Fibroblast of lung (primary cell): ENCODE results near the gene OR6N1. TPM values are rescaled to one million over a fixed set of nuclear protein-coding genes. Genes with fewer than 3 reads are reported as not detected.

Experiments
- DNase-seq, 2 donors: peaks; one replicate each; pipeline versions ENCODE4 v3.0.0 to v3.0.0-alpha.2; 2010; ENCODE audit warnings: low read depth in 2 of 2
- H2AFZ ChIP-seq: 2 replicates; pipeline ENCODE4 v1.5.1; 2012; ENCODE audit warnings: low read length, control low read depth, inconsistent platforms
- H3K27ac ChIP-seq: 2 replicates; pipeline ENCODE4 v1.5.1; 2011; ENCODE audit warnings: low read length, control low read depth; ENCODE audit not compliant: insufficient read depth
- H3K27me3 ChIP-seq: 2 replicates; pipeline ENCODE4 v1.5.1; 2011; ENCODE audit warnings: mild to moderate bottlenecking, low read length; ENCODE audit not compliant: control insufficient read depth, insufficient read depth
- H3K36me3 ChIP-seq: 2 replicates; pipeline ENCODE4 v1.5.1; 2011; ENCODE audit warnings: low read length; ENCODE audit not compliant: control insufficient read depth, insufficient read depth
- H3K4me1 ChIP-seq: 2 replicates; pipeline ENCODE4 v1.5.1; 2011; ENCODE audit warnings: low read length; ENCODE audit not compliant: control insufficient read depth, insufficient read depth; ENCODE audit errors: extremely low read depth
- H3K4me2 ChIP-seq: 2 replicates; pipeline ENCODE4 v1.5.1; 2011; ENCODE audit warnings: low read length, control low read depth; ENCODE audit not compliant: insufficient read depth; ENCODE audit errors: extremely low read depth
- H3K4me3 ChIP-seq, 4 experiments: fragments of 200-600 bp in 1 of 4; sonication (generic) in 1 of 4; replicated peaks in 1 of 4; 2 replicates each; pipeline ENCODE4 v1.5.1; 2011 to 2016; ENCODE audit warnings: low read length in 4 of 4, low read depth in 3 of 4, mild to moderate bottlenecking in 3 of 4, control low read depth in 2 of 4, inconsistent platforms in 1 of 4, mixed read lengths in 1 of 4; ENCODE audit not compliant: insufficient read depth in 1 of 4; ENCODE audit errors: control extremely low read depth in 1 of 4
- H3K79me2 ChIP-seq: 2 replicates; pipeline ENCODE4 v1.5.1; 2012; ENCODE audit warnings: mild to moderate bottlenecking, low read length, inconsistent platforms; ENCODE audit not compliant: control insufficient read depth, insufficient read depth
- H3K9ac ChIP-seq: 2 replicates; pipeline ENCODE4 v1.5.1; 2011; ENCODE audit warnings: mild to moderate bottlenecking, low read length, control low read depth; ENCODE audit not compliant: insufficient read depth
- H3K9me3 ChIP-seq: 2 replicates; pipeline ENCODE4 v1.5.1; 2012; ENCODE audit warnings: low read depth, low read length; ENCODE audit not compliant: control insufficient read depth, insufficient read depth
- H4K20me1 ChIP-seq: 2 replicates; pipeline ENCODE4 v1.5.1; 2011; ENCODE audit warnings: low read length; ENCODE audit not compliant: control insufficient read depth, insufficient read depth; ENCODE audit errors: extremely low read depth
- EZH2 ChIP-seq: IDR thresholded peaks from 2 replicates; pipeline ENCODE4 v1.5.1; 2012; ENCODE audit warnings: low read length, control low read depth, mild to moderate bottlenecking; ENCODE audit errors: missing control alignments
- polyA plus RNA-seq, 2 donors: library from polyadenylated mRNA; depleted of rRNA in 1 of 2; stranded (reverse) in 1 of 2; unstranded in 1 of 2; fragments of >200 nt; gene quantifications; 2 replicates each; pipeline ENCODE4 v1.2.1, GENCODE V29; 2011 to 2012; ENCODE audit warnings: missing spikeins in 1 of 2
- total RNA-seq: library from RNA; depleted of rRNA; stranded (reverse); fragments of >200 nt; gene quantifications from 2 replicates; pipeline ENCODE4 v1.2.1, GENCODE V29; 2014
- TF ChIP-seq, protein P1 (sequence below), 2 donors: IDR thresholded peaks in 1 of 2; conservative IDR thresholded peaks in 1 of 2; 1 replicate in 1 of 2; 2 replicates in 1 of 2; pipeline ENCODE4 v1.5.1; 2011 to 2012; ENCODE audit warnings: low read length in 2 of 2, control low read depth in 1 of 2, inconsistent platforms in 1 of 2, low read depth in 1 of 2, mild to moderate bottlenecking in 1 of 2

OR6N1 gene
- total and polyA plus RNA-seq, 2 donors (not counting 1 experiment from before 2014, with no cell fraction given): not detected

DNA sequence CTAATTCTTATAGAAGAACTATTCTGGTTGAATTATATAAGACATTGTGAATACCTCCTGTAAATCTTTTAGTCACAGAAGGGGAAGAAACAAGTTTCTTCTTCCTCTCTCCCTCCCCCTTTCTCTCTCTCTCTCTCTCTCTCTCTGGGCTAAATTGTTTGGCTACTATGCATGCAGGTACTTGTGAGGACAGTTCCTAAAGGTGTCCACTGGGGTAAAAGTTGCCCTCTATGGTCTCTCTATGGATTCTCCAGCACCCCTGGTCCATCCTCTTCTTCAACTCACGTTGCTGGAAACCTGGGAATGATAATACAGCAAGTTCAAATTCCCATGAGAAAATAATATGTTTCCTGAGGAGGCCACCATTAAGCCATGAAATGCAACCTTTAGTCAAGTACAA is 57.2 kb downstream of the OR6N1 start:
- TF ChIP-seq, protein P1, sequence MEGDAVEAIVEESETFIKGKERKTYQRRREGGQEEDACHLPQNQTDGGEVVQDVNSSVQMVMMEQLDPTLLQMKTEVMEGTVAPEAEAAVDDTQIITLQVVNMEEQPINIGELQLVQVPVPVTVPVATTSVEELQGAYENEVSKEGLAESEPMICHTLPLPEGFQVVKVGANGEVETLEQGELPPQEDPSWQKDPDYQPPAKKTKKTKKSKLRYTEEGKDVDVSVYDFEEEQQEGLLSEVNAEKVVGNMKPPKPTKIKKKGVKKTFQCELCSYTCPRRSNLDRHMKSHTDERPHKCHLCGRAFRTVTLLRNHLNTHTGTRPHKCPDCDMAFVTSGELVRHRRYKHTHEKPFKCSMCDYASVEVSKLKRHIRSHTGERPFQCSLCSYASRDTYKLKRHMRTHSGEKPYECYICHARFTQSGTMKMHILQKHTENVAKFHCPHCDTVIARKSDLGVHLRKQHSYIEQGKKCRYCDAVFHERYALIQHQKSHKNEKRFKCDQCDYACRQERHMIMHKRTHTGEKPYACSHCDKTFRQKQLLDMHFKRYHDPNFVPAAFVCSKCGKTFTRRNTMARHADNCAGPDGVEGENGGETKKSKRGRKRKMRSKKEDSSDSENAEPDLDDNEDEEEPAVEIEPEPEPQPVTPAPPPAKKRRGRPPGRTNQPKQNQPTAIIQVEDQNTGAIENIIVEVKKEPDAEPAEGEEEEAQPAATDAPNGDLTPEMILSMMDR (conservative IDR thresholded peaks at IDR 0.05 in 1 of 2, IDR thresholded peaks at IDR 0.05 in 1 of 2; ENCODE audit: low read depth in 1 of 2, low read length in 2 of 2): no peak
- no peak for TF ChIP-seq EZH2
- Histone ChIP-seq H3K4me2 (no peak overlapping the region), H4K20me1 (no peaks in the 10 kb centered on the region), H3K79me2 (no peaks in the 10 kb centered on the region), H3K4me1 (no peaks in the 10 kb centered on the region), H3K9me3 (no peaks in the 10 kb centered on the region), H2AFZ (no peak overlapping the region), H3K9ac (no peak overlapping the region), H3K36me3 (no peaks in the 10 kb centered on the region), H3K27ac (no peak overlapping the region), H3K4me3 (no peak overlapping the region), H3K27me3 (no peaks in the 10 kb centered on the region)
- no peak for DNase-seq

Other genes with a start within 250 kb of the OR6N1 start
- not detected in 2 replicates for gene OR6Y1, start 217.8 kb downstream of the OR6N1 start, total RNA-seq
- not detected in 2 replicates for gene OR6Y1, start 217.8 kb downstream of the OR6N1 start, polyA plus RNA-seq
- not detected in 2 replicates for gene OR6P1, start 201.6 kb downstream of the OR6N1 start, total RNA-seq
- not detected in 2 replicates for gene OR6P1, start 201.6 kb downstream of the OR6N1 start, polyA plus RNA-seq
- not detected in 2 replicates for gene OR10X1, start 192.3 kb downstream of the OR6N1 start, total RNA-seq
- gene OR10X1, start 192.3 kb downstream of the OR6N1 start, polyA plus RNA-seq: not detected in 2 replicates
- under 0.01 TPM in 1 of 2 replicates, not detected in the other for gene OR10Z1, start 166.9 kb downstream of the OR6N1 start, total RNA-seq
- gene OR10Z1, start 166.9 kb downstream of the OR6N1 start, polyA plus RNA-seq: not detected in 2 replicates
- gene SPTA1, start 85.5 kb downstream of the OR6N1 start, total RNA-seq: under 0.01 and 0.17 TPM in 2 replicates
- gene SPTA1, start 85.5 kb downstream of the OR6N1 start, polyA plus RNA-seq: 0.07 TPM in 1 of 2 replicates, not detected in the other
- gene OR6K2, start 71.5 kb downstream of the OR6N1 start, total RNA-seq: not detected in 2 replicates
- not detected in 2 replicates for gene OR6K2, start 71.5 kb downstream of the OR6N1 start, polyA plus RNA-seq
- not detected in 2 replicates for gene OR6K3, start 51.5 kb downstream of the OR6N1 start, total RNA-seq
- gene OR6K3, start 51.5 kb downstream of the OR6N1 start, polyA plus RNA-seq: not detected in 2 replicates
- not detected in 2 replicates for gene OR6K6, start 17.5 kb downstream of the OR6N1 start, total RNA-seq
- gene OR6K6, start 17.5 kb downstream of the OR6N1 start, polyA plus RNA-seq: not detected in 2 replicates
- not detected in 2 replicates for gene OR6N2, start 9.0 kb upstream of the OR6N1 start, total RNA-seq
- not detected in 2 replicates for gene OR6N2, start 9.0 kb upstream of the OR6N1 start, polyA plus RNA-seq
- not detected in 2 replicates for gene MNDA, start 59.2 kb upstream of the OR6N1 start, total RNA-seq
- gene MNDA, start 59.2 kb upstream of the OR6N1 start, polyA plus RNA-seq: not detected in 2 replicates
- gene PYHIN1, start 159.4 kb upstream of the OR6N1 start, total RNA-seq: not detected in 2 replicates
- not detected in 2 replicates for gene PYHIN1, start 159.4 kb upstream of the OR6N1 start, polyA plus RNA-seq
- gene IFI16, start 237.7 kb upstream of the OR6N1 start, total RNA-seq: 134 and 141 TPM in 2 replicates
- 193 and 223 TPM in 2 replicates for gene IFI16, start 237.7 kb upstream of the OR6N1 start, polyA plus RNA-seq